ENCODE data around the gene CYP21A2.
"Not testable (repeated sequence)": the region's sequence is repeated elsewhere in the genome, so short reads cannot be mapped to it uniquely, and the experiment has no call there.

The CYP21A2 gene

GRCh38 chr6:32053314-32053713 lies 15.1 kb downstream of the CYP21A2 start:
- DNase-seq (ENCODE audit: low read depth in 3 of 3): not testable (repeated sequence)

GRCh38 chr6:32055756-32056155 lies 17.5 kb downstream of the CYP21A2 start:
- DNase-seq (ENCODE audit: low read depth in 3 of 3): not testable (repeated sequence)

DNA sequence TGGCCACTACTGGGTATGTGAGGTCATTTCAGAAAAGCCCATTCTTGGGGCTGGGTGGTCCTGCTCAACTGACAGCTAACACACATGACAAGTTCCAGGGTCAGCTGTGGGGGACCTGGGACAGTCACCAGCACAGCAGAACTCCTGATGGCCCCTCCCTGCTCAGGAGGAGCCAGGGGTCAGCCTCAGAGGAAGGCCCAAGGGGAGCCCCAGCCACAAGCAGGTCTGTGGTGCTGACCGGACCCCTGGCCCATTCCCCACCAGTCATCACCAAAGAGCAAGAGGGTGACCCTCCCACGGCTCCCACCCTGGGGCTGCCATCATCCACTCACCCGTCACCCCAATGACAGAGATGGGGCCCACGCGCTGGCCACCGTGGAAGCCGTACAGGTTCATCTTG lies 18.0 kb downstream of the CYP21A2 start:
- no peak for DNase-seq (ENCODE audit: low read depth in 3 of 3)

DNA sequence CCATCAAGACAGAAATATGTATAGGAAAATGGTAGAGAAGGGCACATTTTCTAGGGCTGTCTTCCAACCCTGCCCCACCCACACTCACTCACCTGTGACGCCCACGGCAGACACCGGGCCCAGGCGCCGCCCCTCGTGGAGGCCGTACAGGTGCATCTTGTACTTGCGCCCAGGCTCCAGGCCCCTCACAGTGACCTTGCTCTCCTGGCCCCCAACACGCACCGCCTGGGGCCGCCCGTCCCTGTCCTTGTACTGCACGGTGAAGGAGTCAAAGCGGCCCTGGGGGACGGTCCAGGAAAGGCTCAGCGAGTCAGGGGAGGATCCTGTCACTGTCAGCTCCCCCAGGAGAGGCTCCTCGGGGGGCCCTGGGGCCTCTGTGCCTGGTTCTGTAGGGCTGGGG lies 19.8 kb downstream of the CYP21A2 start:
- DNase-seq (ENCODE audit: low read depth in 3 of 3): no peak

DNA sequence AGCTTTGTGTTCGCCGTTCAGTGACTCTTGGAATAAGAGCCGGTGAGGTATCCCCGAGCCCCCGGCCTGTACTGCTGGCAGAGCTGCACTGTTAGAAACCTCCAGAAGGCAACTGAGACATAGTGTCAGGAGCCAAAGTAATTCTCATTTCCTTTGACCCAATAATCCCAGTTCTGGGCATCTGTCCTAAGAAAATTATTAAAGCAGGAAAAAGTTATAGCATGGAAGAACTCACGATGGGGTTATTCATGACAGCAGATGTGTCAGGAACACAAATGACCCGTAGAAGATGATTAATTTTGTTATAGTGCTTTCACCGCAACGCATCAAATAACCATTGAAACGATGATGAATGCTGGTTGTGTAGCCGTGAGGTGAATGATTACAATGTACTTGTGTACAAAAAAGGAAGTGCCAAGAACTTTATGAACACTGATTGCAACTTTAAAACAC lies 20.3 kb downstream of the CYP21A2 start:
- no peak for DNase-seq (ENCODE audit: low read depth in 3 of 3)

DNA sequence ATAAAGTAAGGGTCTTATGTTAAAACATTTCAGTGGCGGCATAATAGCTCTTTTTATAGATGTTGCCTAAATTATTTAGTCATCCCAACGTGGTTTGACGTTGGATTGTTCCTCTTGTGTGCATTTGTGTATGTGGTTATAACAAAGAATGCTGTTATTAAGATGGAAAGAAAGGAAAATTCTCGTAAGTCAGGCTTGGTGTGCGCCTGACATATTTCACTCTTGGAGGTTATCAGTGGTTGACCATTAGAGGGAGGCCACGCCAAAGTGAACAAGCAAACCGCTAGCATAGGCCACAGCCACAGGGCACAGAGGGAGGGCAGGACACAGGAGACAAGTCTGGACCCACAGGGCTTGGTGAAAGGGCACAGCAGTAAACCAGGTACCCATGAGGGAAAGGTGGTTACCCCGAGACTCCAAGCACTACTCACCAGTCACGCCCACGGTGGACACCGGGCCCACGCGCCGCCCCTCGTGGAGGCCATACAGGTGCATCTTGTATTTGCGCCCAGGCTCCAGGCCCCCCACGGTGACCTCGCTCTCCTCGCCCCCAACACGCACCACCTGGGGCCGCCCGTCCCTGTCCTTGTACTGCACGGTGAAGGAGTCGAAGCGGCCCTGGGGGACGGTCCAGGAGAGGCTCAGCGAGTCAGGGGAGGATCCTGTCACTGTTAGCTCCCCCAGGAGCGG lies 22.9 kb downstream of the CYP21A2 start:
- no peak for DNase-seq (ENCODE audit: low read depth in 3 of 3)

GRCh38 chr6:32064706-32065105 lies 26.5 kb downstream of the CYP21A2 start:
- DNase-seq (ENCODE audit: low read depth in 3 of 3): no peak

- not testable (repeated sequence) for DNase-seq (ENCODE audit: low read depth in 3 of 3)
Measured at GRCh38 chr6:32067521-32067920, 29.3 kb downstream of the CYP21A2 start.

- DNase-seq (ENCODE audit: low read depth in 3 of 3): not testable (repeated sequence)
Measured at GRCh38 chr6:32068315-32068714, 30.1 kb downstream of the CYP21A2 start.

DNA sequence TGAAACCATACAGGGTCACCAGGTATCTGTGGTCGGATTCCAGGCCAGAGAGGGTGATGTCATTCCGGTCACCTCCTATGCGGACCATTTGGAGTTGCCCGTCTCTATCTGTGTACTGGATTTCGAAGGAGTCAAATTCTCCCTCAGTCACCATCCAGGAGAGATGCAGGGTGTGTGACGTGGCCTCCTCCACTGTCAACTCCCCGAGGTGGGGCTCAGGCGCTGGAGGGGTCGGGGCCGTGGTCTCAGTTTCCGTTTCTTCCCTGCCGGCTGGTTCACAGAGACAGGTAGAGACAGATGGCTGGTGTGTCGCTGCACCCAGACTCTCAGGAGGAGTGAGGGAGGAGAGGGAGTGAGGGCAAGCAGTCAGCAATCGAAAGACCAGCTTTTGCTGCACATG lies 30.7 kb downstream of the CYP21A2 start:
- DNase-seq (ENCODE audit: low read depth in 3 of 3): no peak

DNA sequence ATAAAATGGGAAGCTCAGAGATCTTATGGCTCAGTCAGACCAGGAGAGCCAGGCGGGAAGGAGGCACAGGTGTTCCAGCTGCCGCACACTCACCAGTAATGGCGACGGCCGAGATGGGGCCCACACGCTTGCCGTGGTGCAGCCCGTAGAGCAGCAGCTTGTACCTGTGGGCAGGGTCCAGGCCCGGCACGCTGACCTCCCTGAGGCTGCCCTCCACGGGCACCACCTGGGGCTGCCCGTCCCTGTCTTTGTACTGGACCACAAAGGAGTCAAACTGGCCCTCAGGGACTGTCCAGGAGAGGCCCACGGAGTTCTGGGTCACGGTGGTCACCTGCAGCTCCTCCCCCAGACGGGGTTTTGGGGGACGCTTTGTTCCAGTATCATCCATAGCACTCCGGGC lies 31.2 kb downstream of the CYP21A2 start:
- DNase-seq (ENCODE audit: low read depth in 3 of 3): no peak

- no peak for DNase-seq (ENCODE audit: low read depth in 3 of 3)
Measured at GRCh38 chr6:32069878-32070515, 31.8 kb downstream of the CYP21A2 start.

DNA sequence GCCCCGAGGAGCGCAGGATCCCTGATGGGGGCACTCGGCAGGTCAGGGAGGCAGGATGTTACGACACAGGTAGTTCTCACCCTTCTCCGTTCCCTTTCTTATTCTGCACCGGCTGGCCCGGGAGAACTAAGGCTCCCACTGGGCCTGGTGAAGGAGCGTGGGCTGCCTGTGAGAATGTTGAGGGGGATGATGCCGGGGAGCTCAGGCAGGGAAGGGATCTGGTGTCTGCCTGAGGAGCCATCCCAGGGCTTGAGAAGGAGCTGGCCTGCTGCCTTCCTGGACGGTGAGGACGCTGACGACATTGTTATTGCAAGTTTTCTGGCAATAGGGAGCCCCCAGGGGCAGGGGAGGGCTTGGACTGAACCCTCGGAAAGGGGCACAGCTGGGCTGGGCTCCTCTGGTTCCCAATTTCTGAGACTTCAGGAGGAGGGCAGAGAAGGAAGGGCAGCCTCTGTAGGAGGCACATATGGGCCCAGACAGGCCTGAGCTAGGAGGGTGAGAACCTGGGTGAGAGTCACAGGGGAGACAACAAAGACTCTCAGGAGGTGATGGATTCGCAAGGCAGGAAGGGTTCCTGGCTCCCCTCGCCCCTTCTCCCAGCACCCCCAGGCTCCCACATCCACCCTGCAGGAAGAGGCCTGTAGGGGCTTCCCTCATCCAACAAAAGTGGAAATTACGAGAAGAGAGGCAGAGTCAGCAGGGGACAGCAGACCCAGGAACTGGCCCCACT lies 32.8 kb downstream of the CYP21A2 start:
- DNase-seq (ENCODE audit: low read depth in 3 of 3): no peak

GRCh38 chr6:32073101-32073500 lies 34.9 kb downstream of the CYP21A2 start:
- DNase-seq (ENCODE audit: low read depth in 3 of 3): no peak

DNA sequence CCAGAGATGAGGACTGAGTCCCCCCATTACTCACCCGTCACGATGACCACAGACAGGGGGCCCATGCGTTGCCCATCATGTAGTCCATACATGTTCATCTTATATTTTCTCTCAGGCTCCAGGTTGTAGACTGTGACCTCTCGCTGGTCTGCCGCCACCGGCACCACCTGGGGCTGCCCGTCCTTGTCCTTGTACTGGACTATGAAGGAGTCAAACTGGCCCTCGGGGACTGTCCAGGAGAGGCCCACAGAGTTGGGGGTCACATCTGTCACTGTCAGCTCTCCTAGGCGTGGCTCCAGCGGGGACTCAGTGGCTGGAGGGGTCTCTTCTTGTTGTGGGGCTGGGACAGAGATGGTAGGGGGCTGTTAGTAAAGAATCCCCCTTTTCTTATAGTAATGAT lies 35.4 kb downstream of the CYP21A2 start:
- DNase-seq (ENCODE audit: low read depth in 3 of 3): no peak

- no peak for DNase-seq (ENCODE audit: low read depth in 3 of 3)
Measured at GRCh38 chr6:32074996-32075532, 36.8 kb downstream of the CYP21A2 start.

DNA sequence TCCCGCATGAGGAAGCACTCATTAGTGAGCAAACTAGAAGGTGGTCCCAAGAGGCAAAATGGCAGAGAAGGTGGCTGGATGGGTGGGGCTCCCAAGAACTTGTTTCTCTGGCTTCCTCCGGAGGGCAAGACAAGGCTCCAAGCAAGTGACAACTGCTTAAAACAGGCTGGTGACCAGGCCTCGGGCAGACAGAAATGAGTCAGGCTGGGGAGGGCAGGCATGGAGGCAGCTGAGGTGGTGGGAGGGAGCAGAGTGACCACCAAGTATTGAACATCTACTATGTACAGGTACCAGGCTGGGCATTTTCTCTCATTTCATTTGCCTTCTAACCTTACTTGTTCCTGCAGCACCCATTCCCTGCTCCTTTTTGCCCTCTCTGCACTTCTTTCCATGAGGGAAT lies 37.6 kb downstream of the CYP21A2 start:
- DNase-seq (ENCODE audit: low read depth in 3 of 3): no peak

- DNase-seq (ENCODE audit: low read depth in 3 of 3): no peak
Measured at GRCh38 chr6:32076321-32076809, 38.1 kb downstream of the CYP21A2 start.

DNA sequence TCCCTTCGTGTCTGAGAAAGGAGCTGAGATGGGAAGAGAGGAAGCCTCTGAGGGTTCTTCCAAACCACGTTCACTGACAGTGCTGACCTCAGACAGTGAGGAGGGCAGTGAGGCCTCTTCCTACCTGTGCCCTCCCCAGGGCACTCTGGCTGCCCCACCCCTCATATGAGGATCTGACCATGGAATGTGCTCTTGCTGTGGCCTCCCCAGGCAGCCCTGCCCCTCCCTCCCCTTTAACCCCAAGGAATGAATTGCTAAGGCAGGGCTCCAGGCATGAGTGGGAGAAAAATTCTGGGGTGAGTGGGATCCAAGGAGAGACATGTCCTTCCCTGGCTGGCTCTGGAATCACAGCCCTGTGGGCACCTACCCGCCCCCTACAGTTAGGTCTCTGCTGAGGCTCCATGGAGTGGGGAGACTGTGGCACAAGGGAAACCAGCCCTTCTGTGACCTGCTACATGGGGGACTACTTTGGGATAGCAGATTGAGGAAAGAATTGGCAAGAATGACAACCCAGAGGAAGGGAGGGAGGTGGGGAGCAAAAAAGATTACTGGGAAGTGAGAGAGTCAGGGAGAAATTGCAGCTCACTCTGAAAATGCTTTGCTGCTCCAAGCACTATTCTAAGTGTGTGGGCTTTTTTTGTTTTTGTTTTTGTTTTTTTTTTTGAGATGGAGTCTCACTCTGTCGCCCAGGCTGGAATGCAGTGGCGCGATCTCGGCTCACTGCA lies 41.5 kb downstream of the CYP21A2 start:
- DNase-seq (ENCODE audit: low read depth in 3 of 3): no peak

GRCh38 chr6:32081168-32081990 lies 43.2 kb downstream of the CYP21A2 start:
- no peak for DNase-seq (ENCODE audit: low read depth in 3 of 3)

DNA sequence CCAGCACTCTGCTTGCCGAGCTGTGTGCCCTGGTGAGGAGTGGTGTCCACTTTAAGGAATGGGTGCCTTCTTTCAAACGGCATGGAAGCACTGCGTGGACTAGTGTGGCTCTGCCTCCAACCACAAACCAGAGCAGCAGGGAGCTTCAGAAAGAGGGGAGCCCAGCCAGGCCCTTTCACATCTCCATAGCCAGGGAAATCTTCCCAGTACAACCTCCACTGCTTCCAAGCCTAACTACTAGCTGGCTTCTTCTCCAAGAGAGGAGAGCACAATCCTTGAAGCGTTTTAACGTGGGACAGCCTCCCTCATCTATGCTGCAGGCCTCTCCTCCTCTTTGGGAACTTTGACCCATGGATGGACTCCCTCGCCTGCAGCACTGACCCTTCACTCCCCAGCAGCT lies 44.3 kb downstream of the CYP21A2 start:
- no peak for DNase-seq (ENCODE audit: low read depth in 3 of 3)
